ENCODE results near the gene UGGT2.
"Not testable (repeated sequence)": the region's sequence is repeated elsewhere in the genome, so short reads cannot be mapped to it uniquely, and the experiment has no call there.

- TF ChIP-seq EZH2phosphoT487 (IDR thresholded peaks at IDR 0.05; ENCODE audit: insufficient read depth, low read depth); EZH2 (IDR thresholded peaks at IDR 0.05; ENCODE audit: insufficient read depth, poor library complexity, severe bottlenecking): not testable (repeated sequence)
Measured at GRCh38 chr13:96051491-96051890, 1.7 kb downstream of the UGGT2 start.

Measured in GM23248 (cell line).